Retina (tissue), 1 donor: Measurements from ENCODE around the gene SPEG.

Experiments used
- DNase-seq: peaks from one replicate; pipeline ENCODE4 v3.0.0-alpha.2; 2016

The SPEG gene

GRCh38 chr2:219444566-219445091, 10.0 kb downstream of the SPEG start:
- DNase-seq = no peak

- DNase-seq = no peak
Observed at GRCh38 chr2:219445220-219445640, 10.6 kb downstream of the SPEG start.

- DNase-seq = peak; percentile 66
Observed at GRCh38 chr2:219446101-219446504, 11.5 kb downstream of the SPEG start.

- DNase-seq = no peak
Observed at GRCh38 chr2:219446689-219447088, 12.0 kb downstream of the SPEG start.

- DNase-seq = no peak
Observed at GRCh38 chr2:219447242-219448098, 12.8 kb downstream of the SPEG start.

- DNase-seq = peak; percentile 74
Observed at GRCh38 chr2:219448099-219448775, 13.6 kb downstream of the SPEG start.

- DNase-seq = peak; percentile 64
Observed at GRCh38 chr2:219448776-219449341, 14.2 kb downstream of the SPEG start.

- no peak for DNase-seq
Observed at GRCh38 chr2:219449609-219450008, 15.0 kb downstream of the SPEG start.

GRCh38 chr2:219451661-219452360, 17.2 kb downstream of the SPEG start:
- no peak for DNase-seq

GRCh38 chr2:219452361-219453317, 18.0 kb downstream of the SPEG start:
- no peak for DNase-seq

- DNase-seq = no peak
Observed at GRCh38 chr2:219453671-219454590, 19.3 kb downstream of the SPEG start.

- no peak for DNase-seq
Observed at GRCh38 chr2:219455581-219455980, 20.9 kb downstream of the SPEG start.

- no peak for DNase-seq
Observed at GRCh38 chr2:219457784-219458369, 23.2 kb downstream of the SPEG start.

GRCh38 chr2:219458996-219459395, 24.4 kb downstream of the SPEG start:
- DNase-seq = no peak

- peak; percentile 83 for DNase-seq
Observed at GRCh38 chr2:219459460-219460311, 25.0 kb downstream of the SPEG start.

GRCh38 chr2:219460424-219460926, 25.8 kb downstream of the SPEG start:
- peak; percentile 78 for DNase-seq

- DNase-seq = no peak
Observed at GRCh38 chr2:219461047-219461514, 26.4 kb downstream of the SPEG start.

- DNase-seq = no peak
Observed at GRCh38 chr2:219461669-219462068, 27.0 kb downstream of the SPEG start.

GRCh38 chr2:219462349-219462748, 27.7 kb downstream of the SPEG start:
- no peak for DNase-seq
